ENCODE measurements around the gene PTAR1.
"Not testable (repeated sequence)": the region's sequence is repeated elsewhere in the genome, so short reads cannot be mapped to it uniquely, and the experiment has no call there.

The PTAR1 gene

GRCh38 chr9:69759421-69760277 is at the start of gene PTAR1:
Gene PTAR1 (minus strand): TSS chr9:69760011. CDS start chr9:69759938, 73 bp downstream.
- DNase-seq (ENCODE audit: low read depth) = peak; percentile 92

- peak; percentile 18 for DNase-seq (ENCODE audit: low read depth)
These were observed 49.6 kb upstream of the PTAR1 start for GRCh38 chr9:69809304-69809863.

- no peak for DNase-seq (ENCODE audit: low read depth)
These were observed 46.8 kb upstream of the PTAR1 start for GRCh38 chr9:69806627-69807026.

DNA sequence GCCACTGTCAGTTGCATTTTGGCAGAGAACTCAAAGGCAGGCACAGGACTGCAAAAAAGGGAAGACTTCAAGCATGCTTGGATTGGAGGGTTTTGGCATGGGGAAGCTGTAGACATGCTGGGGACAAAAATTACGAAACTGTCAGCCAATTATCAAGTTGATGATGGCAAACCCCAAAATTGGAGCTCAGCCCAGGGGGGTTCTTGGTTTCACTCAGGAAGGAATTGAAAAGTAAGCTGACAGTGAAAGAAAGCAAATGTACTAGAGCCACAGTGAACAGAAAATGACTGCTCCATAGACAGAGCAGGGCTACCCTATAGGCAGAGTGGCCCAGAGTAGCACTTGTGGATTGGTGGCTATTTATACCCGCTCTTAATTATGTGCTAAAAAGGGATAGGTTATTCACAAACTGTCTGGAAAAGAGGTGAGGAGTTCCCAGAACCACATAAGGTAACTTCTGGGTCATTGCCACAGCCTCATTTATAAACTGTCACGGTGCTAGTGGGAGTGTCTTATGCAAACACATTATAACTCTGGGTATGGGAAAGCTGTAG is 46.2 kb upstream of the PTAR1 start:
- no peak for DNase-seq (ENCODE audit: low read depth)

DNA sequence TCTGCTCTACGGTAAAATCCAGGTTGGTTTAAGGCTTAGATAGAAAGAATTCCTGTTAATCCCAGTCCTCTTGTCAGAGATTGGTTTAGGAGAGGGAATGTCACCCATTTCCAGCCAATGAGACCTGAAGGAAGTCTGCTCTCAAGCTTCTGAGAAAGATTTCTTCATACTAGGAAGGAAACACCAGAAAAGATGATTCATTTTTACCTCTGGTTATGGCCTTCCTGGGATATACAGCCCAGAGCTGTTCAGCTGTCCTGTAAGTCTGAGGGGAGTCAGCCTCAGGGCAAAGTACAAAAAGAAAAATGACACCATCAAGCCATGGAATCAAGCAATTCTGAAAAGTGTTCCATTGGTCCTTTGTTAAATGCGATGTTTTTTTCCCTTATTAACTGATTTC is 42.2 kb upstream of the PTAR1 start:
- no peak for DNase-seq (ENCODE audit: low read depth)

- not testable (repeated sequence) for DNase-seq (ENCODE audit: low read depth)
These were observed 40.2 kb upstream of the PTAR1 start for GRCh38 chr9:69800027-69800426.

DNA sequence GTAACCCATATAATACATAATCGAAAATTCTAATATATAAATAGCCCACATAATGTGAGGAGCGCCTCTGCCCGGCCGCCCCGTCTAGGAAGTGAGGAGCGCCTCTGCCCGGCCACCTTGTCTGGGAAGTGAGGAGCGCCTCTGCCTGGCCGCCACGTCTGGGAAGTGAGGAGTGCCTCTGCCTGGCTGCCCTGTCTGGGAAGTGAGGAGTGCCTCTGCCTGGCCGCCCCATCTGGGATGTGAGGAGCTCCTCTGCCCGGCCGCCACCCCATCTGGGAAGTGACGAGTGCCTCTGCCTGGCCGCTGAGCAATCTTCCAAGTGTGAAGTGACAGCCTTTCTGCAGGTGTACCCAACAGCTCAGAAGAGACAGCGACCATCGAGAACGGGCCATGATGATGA is 39.7 kb upstream of the PTAR1 start:
- DNase-seq (ENCODE audit: low read depth) = not testable (repeated sequence)

DNA sequence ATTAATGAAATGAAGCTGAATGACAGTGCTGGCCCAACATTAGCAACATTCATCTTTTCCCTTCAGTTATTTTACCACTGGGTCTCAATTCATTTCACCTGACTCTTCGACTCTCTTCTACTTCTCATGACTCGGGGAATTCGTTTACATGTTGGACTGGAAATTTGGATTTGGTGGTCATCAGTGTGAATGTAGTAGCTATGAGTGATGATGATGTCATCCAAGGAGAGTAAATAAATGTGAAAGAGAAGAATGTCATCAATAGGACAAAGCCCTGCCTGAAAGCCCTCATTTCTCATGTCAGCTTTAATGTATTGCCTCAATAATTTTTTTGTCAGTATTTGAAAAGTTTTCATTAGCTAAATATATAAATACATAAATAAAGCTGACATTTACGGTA is 38.9 kb upstream of the PTAR1 start:
- no peak for DNase-seq (ENCODE audit: low read depth)

- no peak for DNase-seq (ENCODE audit: low read depth)
These were observed 37.9 kb upstream of the PTAR1 start for GRCh38 chr9:69797675-69798074.

DNA sequence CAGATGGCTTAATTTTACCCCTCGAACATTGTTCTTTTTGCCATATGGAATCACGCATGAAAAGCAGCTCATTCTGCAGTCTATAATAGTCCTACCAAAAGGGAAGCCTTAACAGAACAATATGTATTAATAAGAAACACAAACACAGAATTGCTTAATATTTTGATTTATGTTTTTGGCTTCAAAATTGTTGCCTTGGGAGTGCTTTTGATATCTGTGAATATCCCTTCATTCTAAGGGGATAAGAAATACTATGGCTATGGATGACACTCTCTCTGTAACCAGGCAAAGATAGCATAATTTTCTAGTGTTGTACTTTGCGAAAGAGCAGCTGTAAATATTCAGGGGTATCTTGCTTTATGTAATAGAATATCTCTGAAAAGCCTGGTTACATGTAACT is 34.5 kb upstream of the PTAR1 start:
- no peak for DNase-seq (ENCODE audit: low read depth)

GRCh38 chr9:69785757-69786156 is 25.9 kb upstream of the PTAR1 start:
- DNase-seq (ENCODE audit: low read depth) = no peak

DNA sequence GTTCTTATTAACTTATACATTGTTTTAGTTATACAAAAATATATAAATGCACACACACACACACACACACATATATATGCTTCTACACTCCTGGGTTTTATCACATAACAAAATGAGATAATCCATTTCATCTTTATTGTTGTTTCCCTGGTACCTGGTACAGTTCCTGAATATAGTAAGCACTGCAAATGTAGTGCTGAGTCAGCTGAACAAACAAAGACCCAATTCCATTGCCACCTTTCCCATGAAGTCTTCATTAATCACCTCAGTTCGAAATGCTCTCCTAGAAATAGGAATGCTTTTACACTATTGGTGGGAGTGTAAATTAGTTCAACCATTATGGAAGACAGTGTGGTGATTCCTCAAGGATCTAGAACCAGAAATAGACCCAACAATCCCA is 13.4 kb upstream of the PTAR1 start:
- DNase-seq (ENCODE audit: low read depth) = no peak

DNA sequence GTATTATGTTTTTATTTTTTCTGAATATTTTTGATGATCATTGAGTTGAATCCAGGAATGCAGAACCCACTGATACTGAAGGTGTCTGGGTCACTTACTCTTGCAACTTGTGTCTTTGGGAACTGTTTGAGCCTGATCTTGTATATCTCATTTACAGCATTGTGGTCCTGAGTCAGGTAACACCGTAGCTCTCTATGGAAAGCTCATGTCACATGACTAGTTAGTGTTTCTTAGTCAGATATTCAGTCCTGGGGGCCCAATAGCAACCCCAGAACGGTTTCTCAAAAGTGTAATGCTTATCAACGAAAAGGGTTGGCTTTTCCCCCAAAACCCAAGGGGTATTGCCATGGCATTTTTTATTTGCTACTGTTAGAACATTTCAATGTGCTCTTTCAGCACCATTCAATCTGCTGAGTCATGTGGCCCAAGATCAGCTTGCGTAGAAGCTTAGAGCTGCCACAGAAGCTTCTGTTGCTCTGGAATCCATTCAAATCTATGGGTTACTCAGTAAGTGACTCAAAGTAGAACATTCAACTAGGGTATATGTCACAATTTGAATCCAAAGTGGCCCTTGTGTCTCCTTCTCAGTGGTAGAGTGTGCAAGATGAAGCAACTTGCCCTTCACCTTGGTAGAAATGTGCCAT is 12.1 kb upstream of the PTAR1 start:
- no peak for DNase-seq (ENCODE audit: low read depth)

- DNase-seq (ENCODE audit: low read depth) = no peak
These were observed 8.9 kb upstream of the PTAR1 start for GRCh38 chr9:69768716-69769115.

DNA sequence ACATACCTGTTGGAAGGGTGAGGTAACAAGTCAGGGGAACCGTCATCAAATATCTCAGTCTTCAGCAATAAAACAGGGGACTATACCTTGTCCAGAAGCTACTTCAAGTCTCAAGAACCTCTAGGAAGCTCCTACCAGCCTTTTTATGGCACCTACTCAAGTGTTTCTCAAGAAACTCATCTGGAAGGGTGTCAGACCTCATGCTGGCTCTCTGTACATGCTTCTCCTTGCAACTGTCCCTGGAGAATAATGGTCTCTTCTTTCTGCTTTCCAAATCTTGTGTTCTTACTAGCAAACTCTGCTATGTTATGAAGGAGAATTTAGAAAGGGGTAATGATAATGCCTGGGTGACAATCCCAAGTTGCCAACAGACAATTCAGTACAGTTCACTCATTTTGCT is 8.3 kb upstream of the PTAR1 start:
- DNase-seq (ENCODE audit: low read depth) = no peak

- not testable (repeated sequence) for DNase-seq (ENCODE audit: low read depth)
These were observed 4.1 kb upstream of the PTAR1 start for GRCh38 chr9:69763862-69764261.

DNA sequence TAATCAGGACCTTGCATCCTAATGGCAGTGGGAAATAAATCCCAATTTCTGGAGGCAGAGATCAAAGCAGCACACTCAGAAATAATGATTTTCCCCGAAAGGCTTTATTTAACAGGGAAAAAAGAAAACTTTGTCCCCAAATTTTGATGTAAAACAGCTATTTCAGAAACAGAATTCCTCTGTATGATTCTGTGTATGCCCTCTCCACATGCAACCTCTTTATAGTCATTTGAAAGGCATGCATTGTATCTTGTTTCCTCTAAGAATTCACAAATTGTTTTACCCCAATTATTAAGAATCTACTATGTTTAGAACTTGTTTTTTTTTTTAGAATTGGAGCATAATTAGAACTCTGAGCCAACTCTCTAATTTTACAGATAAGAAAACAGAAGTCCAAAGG is 2.7 kb upstream of the PTAR1 start:
- no peak for DNase-seq (ENCODE audit: low read depth)

GRCh38 chr9:69760278-69760610 is 433 bp upstream of the PTAR1 start:
- DNase-seq (ENCODE audit: low read depth) = no peak

DNA sequence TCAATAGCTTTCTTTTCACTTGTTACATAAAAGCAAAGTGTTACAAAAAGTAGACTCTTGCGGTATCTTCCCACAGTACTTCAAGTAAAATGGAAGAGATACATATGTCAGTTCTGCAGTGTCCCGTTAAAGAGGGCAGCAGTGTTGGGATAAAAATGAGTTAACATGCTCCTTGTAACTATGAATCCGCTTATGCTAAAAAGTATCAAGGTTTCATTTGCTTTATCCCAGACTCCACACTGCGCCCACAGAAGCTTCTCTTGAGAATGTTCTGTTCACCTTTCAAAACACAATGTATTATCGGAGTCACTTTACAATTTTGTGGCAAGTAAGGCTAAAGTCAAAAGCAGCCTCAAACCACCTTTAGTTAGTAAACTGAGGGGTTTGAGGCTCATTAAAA is 790 bp downstream of the PTAR1 start:
- DNase-seq (ENCODE audit: low read depth) = no peak

GRCh38 chr9:69757996-69758675 is 1.7 kb downstream of the PTAR1 start:
- no peak for DNase-seq (ENCODE audit: low read depth)

GRCh38 chr9:69755205-69755604 is 4.6 kb downstream of the PTAR1 start:
- DNase-seq (ENCODE audit: low read depth) = no peak

DNA sequence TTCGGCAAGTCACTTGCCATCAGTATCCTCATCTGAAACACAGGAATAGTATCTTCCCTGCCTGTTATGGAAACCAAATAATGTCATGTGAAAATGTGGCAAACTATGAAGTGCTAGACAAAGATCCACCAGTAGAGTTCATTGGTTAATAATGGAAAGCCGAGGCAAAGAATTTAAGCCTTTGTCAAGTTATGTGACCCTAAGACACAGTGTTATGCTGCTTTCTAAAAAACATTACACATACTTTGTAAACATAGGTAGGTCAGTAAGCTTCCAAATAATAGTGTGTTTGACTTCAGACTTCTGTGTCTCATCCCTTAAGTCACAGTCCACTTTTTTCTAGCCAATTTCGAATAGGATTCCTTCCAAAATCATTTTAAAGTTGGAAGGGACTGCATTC is 6.0 kb downstream of the PTAR1 start:
- DNase-seq (ENCODE audit: low read depth) = no peak

- DNase-seq (ENCODE audit: low read depth) = no peak
These were observed 9.7 kb downstream of the PTAR1 start for GRCh38 chr9:69750085-69750484.

Data from activated T-cell treated with anti-CD3 and anti-CD28 coated beads for 48 hours (primary cell).